HG02938 (cell line): ENCODE data around the gene TMEM270.
"Not testable (repeated sequence)": the region's sequence is repeated elsewhere in the genome, so short reads cannot be mapped to it uniquely, and the experiment has no call there.

Source experiments
- ATAC-seq: cut with Tn5 transposase; IDR thresholded peaks from one replicate; pipeline ENCODE4 v1.9.1; 2021; ENCODE audit warnings: mild to moderate bottlenecking, moderate library complexity; ENCODE audit not compliant: unreplicated experiment

The TMEM270 gene

DNA sequence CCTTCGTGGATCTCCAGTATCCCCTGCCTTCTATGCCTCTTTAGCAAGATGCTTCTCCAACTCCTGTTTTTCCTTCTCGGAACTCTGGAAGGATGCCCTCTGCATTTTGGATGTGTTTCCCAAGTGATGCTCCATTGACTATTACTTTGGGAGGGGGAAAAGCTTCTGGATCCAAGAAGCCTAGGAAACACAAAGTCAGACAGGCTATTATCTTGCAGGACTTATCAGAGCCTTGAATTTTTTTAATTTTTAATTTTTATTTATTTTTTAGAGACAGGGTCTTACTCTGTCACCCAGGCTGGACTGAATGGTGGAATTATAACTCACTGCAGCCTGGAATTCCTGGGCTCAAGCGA, 21.1 kb downstream of the TMEM270 start:
- no peak for ATAC-seq

DNA sequence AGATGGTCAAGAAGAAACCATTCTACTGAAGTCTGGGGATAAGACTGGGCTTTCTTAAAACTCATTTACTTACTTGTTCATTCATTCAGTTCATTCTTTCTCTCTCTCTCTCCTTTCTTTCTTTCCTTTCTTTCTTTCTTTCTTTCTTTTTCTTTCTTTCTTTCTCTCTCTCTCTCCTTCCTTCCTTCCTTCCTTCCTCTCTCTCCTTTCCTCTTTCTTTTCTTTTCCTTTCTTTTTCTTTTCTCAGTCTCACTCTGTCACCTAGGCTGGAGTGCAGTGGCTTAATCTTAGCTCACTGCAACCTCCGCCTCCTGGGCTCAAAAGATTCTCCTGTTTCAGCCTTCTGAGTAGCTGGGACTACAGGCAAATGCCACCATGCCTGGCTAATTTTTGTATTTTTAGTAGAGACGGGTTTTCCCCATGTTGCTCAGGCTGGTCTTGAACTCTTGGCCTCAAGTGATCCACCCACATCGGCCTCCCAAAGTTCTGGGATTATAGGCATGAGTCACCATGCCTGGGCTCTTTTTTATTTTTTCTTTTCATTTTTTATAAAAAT, 24.0 kb downstream of the TMEM270 start:
- ATAC-seq: not testable (repeated sequence)

DNA sequence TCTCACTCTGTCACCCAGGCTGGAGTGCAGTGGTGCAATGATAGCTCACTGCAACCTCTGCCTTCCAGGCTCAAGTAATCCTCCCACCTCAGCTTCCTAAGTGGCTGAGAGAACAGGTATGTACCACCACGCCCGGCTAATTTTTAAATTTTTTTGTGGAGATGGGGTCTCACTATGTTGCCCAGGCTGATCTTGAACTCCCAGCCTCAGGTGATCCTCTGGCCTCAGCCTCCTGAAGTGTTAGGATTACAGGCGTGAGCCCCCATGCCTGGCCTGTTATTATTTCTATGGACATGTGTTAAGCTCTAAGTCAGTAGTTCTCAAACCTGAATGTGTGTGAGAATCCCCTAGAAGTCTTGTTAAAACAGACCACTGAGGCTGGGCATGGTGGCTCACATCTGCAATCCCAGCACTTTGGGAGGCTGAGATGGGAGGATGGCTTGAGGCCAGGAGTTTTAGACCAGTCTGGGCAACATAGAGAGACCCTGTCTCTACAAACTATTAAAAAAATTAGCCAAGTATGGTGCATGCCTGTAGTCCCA, 24.5 kb downstream of the TMEM270 start:
- ATAC-seq: no peak

GRCh38 chr7:73885975-73886798, 25.2 kb downstream of the TMEM270 start:
- ATAC-seq: no peak

DNA sequence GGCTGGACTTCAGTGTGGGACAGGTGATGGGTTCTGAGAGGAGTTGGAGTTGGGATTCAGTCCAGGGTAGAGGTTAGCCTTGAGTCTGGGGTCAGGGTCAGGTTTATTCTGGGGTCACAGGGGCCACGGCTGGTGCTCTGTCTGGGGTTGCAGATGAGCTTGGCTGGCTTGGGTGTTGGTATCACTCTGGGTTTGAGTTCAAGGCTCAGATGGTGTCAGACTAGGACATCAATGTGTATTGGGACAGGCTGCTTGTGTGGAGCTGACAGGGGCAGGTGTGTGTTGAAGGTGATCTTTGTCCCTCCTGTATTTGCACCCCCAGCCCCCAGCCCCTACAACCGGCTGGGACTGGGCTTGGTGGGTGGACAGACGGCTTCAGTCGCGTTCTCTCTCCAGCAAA, 26.8 kb downstream of the TMEM270 start:
- ATAC-seq: no peak

GRCh38 chr7:73888959-73889358, 28.0 kb downstream of the TMEM270 start:
- ATAC-seq: no peak

GRCh38 chr7:73890555-73891147, 29.7 kb downstream of the TMEM270 start:
- ATAC-seq: no peak

DNA sequence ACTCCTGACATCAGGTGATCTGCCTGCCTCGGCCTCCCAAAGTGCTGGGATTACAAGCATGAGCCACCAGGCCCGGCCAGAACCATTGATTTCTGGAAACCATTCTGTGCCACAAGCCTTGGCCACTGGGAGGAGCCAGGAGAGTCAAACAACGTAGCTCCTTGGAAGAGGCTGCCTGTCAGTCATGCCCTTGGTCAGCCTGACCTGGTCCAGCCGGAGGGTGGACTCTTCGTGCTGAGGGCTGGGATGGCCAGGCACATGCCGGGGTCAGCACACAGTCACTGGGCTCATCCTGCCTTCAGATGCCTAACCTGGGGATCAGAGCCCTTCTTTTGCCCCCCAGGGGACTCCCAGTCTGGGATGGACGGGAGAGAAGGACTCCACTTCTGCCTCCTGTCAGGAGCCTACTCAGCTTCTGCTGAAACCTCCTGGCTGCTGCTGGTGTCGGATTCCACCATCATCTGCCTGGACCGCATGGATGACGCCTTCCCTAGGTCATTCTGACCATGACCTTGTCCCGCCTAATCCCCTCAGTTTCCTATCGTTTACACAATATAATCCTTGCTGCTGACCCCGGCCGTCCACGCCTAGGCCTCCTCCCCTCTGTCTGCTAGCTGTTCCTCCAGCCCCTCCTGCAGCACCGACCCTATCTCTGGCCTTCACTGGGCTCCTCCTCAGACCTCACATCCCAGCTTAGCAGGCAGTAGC, 30.4 kb downstream of the TMEM270 start:
- ATAC-seq: no peak

- no peak for ATAC-seq
Measured at GRCh38 chr7:73892003-73892999, 31.3 kb downstream of the TMEM270 start.

- ATAC-seq: no peak
Measured at GRCh38 chr7:73893342-73894101, 32.6 kb downstream of the TMEM270 start.

DNA sequence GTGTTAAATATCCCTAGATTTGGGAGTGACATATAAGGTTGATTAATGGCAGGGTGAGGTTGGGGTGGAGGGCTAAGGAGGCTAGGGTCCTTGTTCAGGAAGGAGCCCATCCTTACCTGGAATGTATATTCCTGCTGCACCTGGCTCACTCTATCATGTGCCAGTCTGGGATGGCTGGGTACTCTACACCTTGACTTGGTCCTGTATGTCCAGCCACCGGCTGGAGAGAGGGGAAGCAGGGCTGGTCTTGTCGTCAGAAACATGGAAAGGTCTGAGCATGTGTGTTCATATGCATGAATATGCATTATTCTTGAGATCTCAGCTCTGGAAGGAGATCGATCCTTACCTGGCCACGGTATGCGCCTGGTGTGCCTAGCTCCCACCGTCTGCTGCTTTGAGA, 33.2 kb downstream of the TMEM270 start:
- ATAC-seq: no peak

DNA sequence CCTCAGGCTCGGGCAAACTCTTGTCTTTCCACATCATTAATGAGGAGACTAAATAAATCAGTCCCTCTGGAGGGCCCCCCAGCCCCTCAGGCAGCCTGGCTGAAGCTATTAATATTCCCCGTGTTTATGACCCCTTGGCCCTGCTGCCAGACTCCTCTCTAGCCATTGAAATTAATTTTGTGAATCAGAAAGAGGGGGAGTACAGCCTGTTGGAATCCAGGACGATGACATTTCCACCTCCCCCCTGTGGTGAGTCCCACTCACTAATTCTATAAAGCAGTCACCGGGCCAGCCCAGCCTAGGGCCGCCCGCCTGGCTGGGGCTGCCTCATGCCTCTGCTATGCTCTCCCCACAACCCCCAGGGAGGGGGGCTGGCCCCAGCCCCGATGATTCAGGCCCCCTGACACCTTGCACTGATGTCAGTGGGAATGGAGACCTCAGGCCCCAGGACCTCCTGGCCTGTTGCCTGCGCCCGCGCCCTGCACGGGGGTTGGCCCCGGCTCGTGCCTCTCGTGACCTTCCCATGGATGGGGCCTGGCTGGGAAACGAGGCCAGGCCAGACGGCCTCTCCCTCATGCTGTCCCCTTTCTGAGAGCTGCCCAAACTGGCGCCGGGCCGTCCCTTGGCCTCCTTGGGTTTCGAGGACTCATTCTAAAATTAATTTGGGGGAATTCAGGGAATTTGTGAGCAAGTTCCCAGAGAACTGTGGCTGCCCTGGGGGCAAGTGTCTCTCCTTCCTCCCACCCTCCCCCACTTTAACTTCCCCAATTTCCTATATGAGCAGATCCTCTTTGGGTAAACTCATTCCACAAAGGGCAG, 34.0 kb downstream of the TMEM270 start:
- ATAC-seq: no peak

- no peak for ATAC-seq
Measured at GRCh38 chr7:73895626-73896025, 34.7 kb downstream of the TMEM270 start.

- no peak for ATAC-seq
Measured at GRCh38 chr7:73896454-73896853, 35.5 kb downstream of the TMEM270 start.

GRCh38 chr7:73899731-73900142, 38.8 kb downstream of the TMEM270 start:
- no peak for ATAC-seq

DNA sequence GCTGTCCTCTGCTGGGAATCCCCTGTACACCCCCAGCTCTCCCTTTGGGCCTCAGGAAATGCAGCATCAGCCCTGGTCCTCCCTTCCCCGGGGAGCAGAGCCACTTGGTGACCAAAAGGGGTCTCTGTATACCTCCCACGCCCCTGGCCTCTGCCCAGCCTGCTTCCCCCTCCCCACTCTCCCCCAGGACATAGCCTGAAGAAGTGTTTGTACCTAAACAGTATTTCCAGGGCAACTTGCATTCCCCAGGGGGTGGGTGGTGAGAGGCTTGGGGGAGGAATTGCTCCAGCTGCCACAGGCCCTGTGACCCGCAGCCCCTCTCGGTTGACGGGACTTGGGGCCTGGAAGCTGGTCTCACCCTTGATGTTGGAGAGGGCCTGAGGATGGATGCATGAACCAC, 39.3 kb downstream of the TMEM270 start:
- ATAC-seq: no peak

- ATAC-seq: no peak
Measured at GRCh38 chr7:73901231-73901822, 40.4 kb downstream of the TMEM270 start.
